Activated CD8-positive, alpha-beta memory T cell treated with anti-CD3 and anti-CD28 coated beads, Interleukin-2, amount 50 U/mL, for 48 hours (primary cell): ENCODE data around the gene KIF26A.
"Not testable (repeated sequence)": the region's sequence is repeated elsewhere in the genome, so short reads cannot be mapped to it uniquely, and the experiment has no call there.

ENCODE experiments used
- DNase-seq: peaks from one replicate; pipeline ENCODE4 v3.0.0-alpha.2; 2020

KIF26A gene

GRCh38 chr14:104225278-104226190, 87.1 kb downstream of the KIF26A start:
- not testable (repeated sequence) for DNase-seq

GRCh38 chr14:104226421-104227383, 88.3 kb downstream of the KIF26A start:
- DNase-seq = no peak

GRCh38 chr14:104227806-104228205, 89.4 kb downstream of the KIF26A start:
- DNase-seq = peak; percentile 60

DNA sequence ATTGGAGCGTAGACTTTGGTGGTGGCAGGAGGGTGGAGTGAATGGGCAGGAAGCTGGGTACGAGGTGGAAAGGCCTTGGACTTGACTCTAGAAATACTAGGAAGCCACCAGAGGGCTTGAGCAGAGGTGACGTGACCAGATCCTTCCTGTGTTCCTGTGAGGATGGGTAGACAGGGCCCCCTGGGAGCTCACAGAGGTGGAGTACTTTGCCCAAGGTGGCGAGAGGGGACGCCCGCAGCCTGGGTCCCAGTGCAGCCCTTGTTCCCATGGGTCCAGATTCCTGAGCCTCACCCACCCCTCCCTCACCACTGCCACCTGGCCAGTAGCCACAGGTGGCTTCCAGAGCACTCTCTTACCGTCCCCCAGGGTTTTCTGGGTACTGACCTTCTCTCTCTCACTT, 89.8 kb downstream of the KIF26A start:
- no peak for DNase-seq

- DNase-seq = no peak
These were observed 90.5 kb downstream of the KIF26A start for GRCh38 chr14:104228716-104229533.

DNA sequence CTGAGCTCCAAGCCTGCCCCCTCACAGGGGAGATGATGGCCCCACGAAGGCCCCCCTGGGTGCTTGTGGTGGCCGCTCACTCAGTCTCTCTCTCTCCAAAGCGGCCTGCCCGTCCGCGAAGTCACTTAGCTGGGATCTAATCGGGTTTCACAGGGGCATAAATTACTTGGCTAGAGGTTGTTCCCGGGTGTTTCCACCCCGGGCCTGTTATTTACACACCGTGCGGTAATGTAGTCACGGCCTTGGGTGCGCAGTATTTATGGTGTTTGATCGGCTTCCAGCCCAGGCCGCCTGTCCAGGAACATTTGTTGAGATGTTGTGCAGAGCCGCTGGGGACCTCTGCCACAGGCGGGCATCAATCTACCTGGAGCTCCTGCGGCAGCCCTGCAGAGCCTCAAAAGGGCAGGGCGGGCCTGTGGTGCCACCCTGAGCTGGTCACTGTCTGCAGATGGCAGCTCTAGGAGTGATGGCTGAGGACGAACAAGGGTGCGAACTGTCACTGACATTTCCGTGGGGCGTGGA, 91.2 kb downstream of the KIF26A start:
- DNase-seq = no peak

DNA sequence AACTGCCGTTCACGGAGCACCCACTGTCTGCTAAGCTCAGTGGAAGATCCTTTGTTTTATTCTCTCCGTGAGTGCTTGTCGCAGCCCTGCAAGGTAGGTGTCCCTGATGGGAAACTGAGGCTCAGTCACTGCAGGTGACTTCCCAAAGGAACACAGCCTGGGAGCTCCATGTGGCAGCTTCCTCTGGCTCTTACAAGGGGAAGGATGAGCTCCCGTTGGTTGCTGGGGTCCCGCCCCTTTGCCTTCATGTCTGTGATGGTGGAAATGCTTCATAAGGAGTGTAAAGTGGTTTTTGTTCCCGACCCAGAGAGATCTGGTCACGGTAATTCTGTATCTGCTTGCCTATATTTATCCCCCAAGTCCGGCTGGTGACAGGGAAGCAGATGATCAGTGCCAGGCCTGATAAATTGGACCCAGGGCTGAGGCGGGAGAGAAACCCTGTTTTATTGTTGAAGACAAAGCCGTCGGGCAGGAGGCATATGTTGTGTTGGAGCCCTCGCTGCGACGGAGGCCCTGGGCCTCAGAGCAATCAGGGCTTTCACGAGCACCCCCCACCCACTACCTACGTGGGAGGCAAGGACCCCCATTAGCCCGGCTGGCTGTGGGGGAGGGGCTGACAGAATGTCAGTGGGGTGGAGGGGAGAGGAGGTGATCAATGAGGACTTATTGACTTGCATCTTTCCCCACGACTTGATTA, 91.9 kb downstream of the KIF26A start:
- DNase-seq = no peak
